Measurements from ENCODE around the gene MDGA2.
"Not testable (repeated sequence)": the region's sequence is repeated elsewhere in the genome, so short reads cannot be mapped to it uniquely, and the experiment has no call there.

The MDGA2 gene

DNA sequence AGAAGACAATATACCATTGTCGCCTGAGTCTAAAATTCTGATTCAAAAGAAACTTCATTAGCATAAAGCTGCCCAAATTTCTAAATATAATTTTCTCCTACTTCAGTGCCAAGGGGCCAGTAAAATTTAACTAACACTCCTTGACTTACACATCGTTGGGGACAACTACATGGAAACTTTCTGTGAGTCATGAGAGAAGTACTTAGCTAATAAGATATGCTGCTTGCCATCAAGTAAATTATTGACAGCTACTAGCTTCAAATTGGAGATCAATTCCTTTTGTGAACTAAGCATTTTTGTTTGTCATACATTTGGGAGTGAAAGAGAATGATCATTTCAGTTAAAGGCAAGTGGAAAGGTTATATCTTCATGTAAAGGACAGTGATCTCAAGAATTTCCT lies 373.3 kb downstream of the MDGA2 start:
- DNase-seq: no peak

GRCh38 chr14:47300796-47301195 lies 374.6 kb downstream of the MDGA2 start:
- DNase-seq: no peak

DNA sequence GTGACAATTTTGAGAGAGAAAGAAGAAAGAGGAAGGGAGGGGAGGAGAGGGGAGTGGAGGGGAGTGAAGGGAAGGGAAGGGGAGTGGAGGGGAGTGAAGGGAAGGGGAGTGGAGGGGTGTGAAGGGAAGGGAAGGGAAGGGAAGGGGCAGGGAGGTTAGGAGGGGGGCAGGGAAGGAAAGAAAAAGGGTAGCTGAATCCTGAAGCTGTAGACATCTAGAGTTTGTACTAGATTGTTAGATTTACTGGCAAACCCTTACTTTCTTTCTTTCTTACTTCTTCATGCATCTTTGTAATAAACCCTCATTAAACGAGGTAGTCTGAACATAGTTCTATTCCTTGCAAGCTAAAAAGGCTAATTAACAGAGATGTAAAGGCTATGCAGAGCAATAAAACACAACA lies 378.0 kb downstream of the MDGA2 start:
- DNase-seq: no peak

- no peak for DNase-seq
Observed at GRCh38 chr14:47284283-47284682, 391.1 kb downstream of the MDGA2 start.

DNA sequence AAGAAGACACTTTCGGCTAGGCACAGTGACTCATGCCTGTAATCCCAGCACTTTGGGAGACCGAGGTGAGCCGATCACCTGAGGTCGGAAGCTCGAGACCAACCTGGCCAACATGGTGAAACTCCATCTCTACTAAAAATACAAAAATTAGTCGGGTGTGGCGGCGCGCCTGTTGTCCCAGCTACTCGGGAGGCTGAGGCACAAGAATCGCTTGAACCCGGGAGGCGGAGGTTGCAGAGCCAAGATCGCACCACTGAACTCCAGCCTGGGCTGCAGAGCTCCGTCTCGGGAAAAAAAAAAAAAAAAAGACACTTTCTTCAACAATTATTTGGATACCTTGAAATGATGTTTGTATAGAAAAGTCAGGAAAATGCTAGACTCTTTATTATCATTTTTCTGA lies 393.6 kb downstream of the MDGA2 start:
- not testable (repeated sequence) for DNase-seq

DNA sequence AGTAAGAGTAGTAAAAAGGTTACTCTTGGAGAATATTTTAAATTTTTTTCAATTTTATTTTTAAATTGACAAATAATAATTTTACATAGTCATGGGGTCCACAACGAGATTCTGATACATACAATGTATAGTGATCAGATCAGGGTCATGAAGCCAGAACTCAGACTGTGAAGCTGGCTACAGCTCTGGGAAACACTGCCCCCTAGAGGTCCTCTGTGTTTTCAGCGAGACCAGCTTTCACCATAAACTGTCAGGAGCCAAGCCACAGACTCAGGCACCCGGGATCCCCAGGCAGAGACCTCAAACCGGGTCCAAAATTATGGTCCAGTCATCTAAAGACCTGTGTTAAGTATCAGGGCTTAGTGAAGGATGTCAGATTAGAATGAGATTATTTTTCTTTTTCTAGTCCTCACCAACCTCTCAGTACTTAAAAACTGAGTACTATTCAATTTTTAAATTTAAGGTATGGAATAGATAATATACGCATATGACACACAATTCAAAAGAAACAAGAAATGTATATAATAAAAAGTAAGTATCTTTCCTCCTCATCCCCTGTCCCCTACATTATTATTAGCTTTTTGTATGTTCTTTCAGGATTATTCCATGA lies 397.1 kb downstream of the MDGA2 start:
- peak; percentile 65 for DNase-seq

DNA sequence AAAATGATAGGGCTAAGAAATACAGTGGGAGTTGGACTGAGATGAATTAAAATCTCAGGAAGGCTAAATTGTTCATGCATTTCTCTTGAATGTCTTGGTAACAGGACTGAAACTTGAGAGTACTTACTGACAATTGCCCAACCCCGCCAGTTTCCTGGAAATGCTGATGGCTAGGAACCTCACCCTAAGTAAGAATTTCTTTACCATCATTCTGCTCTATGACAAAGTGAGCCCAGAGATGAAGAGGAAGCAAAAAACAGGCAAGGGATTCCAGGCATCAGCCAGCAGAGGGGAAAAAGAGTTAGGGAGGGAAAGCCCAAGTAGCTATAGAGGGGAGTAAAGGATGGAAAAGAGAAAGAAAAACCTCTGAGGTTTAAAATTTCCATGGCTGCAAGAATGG lies 397.7 kb downstream of the MDGA2 start:
- DNase-seq: no peak

GRCh38 chr14:47276931-47277330 lies 398.5 kb downstream of the MDGA2 start:
- no peak for DNase-seq

- DNase-seq: no peak
Observed at GRCh38 chr14:47273939-47274338, 401.5 kb downstream of the MDGA2 start.

DNA sequence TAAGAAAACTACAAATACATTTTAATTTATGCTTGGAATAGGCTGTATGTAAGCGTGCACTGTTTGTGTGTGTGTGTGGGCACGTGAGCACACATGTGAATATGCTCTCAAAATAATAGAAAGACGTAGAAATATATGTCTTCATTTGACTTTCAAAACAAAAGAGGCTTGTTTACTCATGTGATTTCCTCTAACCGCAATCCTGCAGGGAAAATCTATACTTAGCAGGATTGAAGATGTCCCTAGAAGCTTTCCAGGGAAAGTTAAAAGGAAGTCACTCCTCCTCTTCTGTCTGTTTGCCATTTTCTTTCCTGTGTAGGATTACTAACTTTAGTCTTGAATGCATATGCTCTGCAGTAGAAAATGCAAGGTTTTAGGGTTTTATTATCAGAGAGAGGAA lies 404.7 kb downstream of the MDGA2 start:
- no peak for DNase-seq

GRCh38 chr14:47269756-47270492 lies 405.5 kb downstream of the MDGA2 start:
- DNase-seq: no peak

DNA sequence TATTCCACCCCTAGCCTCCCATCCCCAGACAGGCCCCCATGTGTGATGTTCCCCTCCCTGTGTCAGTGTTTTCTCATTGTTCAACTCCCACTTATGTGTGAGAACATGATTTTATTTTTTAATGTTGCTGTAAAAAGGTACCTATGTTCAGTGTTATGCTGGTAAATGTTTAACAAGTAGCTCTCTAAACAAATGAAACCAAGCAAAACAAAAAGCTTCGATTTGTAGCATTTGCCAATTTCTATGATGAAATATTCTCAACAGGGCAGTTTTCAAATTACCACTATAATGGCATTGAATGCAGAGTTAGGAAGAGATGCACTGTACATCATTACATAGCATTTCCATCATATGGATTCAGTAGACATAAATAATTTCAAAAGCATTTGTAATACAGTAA lies 410.6 kb downstream of the MDGA2 start:
- no peak for DNase-seq

DNA sequence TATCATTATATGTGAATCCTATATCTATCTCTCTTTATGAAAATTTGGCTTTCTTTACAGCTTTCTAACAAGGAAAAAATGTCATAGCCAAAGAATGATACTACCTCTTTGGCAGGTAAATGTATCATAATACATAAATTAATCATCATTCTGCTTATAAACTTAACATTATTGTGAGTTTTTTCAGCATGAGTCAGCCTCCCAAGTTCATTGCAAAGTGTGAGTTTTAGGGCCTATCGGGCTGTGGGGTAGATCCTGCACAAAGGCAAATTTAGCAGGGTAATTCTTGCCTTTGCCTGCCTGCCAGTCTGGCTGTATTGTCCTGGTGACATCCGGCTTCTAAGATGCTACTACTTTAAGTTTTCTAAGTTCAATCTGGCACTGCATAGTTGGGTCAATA lies 412.6 kb downstream of the MDGA2 start:
- no peak for DNase-seq

GRCh38 chr14:47261350-47261749 lies 414.1 kb downstream of the MDGA2 start:
- DNase-seq: no peak

DNA sequence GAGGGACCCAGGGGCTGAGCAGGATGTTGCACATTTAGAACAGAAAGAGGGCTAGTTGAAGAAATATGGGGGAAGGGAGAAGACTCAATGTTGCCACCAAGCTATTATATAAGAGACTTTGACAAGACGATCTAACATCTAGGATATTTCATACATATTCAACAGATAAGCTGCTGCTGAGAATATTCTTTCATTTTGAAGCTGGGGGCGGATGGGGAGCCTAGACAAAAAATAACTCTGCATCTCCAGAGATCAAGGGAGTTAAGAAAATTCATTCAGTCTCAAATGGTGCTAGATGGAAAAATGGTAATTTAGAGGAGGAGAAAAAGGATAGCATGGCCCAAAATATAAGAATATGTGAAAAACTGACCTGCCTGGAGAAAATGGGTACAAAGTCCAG lies 415.6 kb downstream of the MDGA2 start:
- no peak for DNase-seq

DNA sequence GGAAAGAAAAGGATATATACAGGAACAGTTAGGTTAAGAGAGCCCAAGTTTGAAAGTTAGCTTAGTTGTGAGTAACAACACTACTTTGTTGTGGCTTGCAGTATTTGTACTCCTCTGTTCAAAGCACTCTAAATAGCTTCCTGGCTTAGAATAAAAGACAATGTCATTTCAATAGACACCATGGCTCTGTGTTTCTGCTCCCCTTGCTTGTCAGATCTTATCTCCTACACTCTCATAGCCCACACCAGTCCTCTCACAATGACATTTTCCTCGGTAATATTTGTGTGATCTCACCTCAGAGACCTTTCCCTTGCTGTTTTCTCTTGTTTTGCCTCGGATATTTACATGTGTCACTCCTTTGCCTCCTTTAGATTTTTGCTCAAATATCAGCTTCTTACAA lies 418.4 kb downstream of the MDGA2 start:
- no peak for DNase-seq

DNA sequence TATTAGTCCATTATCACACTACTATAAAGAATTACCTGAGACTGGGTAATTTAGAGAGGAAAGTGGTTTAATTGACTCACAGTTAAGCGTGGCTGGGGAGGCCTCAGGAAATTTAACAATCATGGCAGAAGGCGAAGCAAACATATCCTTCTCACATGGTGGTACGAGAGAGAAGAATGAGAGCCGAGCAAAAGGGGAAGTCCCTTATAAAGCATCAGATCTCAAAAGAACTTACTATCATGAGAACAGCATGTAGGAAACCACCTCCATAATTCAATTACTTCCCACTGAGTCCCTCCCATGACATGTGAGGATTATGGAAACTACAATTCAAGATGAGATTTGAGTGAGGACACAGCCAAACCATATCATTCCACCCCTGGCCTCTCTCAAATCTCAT lies 422.6 kb downstream of the MDGA2 start:
- no peak for DNase-seq

GRCh38 chr14:47246367-47246766 lies 429.0 kb downstream of the MDGA2 start:
- DNase-seq: no peak

DNA sequence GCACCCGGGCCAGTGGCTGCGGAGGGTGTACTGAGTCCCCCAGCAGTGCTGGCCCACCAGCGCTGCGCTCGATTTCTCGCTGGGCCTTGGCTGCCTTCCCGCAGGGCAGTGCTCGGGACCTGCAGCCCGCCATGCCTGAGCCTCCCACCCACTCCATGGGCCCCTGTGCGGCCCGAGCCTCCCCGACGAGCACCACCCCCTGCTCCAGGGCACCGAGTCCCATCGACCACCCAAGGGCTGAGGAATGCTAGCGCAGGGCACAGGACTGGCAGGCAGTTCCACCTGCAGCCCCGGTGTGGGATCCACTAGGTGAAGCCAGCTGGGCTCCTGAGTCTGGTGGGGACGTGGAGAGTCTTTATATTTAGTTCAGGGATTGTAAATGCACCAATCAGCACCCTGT lies 432.8 kb downstream of the MDGA2 start:
- DNase-seq: not testable (repeated sequence)

DNA sequence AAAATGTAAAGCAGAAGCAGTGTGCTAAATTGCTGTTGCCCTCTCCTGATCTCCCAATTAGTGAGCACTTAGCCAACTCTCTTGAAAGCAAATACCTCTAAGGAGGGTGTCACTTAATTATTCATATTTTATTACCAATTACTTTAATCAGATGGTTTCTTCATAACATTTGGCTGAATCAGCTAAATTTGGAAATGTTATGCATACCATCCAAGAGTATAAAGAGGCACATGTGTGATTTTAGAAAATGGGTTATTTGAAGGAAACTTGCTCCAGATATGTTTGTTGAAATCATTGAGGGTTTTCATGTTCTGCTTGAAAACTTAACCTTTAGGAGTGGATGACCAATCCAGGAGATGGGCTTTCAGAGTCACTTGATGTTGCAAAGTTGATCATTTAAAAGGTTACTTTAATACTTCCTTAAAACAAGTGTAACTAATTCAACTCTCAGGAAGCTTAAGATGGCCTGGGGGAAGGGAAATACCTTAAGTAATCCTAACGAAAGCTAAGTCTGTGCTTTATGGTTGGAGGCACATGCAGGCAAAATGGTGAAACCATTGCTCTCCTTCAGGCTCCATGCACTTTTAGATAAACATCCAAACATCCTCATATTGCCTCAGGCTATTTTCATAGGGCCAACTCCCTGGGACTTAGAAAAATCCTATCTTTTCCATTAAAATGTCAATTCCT lies 434.5 kb downstream of the MDGA2 start:
- DNase-seq: no peak

GRCh38 chr14:47235619-47236018 lies 439.8 kb downstream of the MDGA2 start:
- peak; percentile 39 for DNase-seq

DNA sequence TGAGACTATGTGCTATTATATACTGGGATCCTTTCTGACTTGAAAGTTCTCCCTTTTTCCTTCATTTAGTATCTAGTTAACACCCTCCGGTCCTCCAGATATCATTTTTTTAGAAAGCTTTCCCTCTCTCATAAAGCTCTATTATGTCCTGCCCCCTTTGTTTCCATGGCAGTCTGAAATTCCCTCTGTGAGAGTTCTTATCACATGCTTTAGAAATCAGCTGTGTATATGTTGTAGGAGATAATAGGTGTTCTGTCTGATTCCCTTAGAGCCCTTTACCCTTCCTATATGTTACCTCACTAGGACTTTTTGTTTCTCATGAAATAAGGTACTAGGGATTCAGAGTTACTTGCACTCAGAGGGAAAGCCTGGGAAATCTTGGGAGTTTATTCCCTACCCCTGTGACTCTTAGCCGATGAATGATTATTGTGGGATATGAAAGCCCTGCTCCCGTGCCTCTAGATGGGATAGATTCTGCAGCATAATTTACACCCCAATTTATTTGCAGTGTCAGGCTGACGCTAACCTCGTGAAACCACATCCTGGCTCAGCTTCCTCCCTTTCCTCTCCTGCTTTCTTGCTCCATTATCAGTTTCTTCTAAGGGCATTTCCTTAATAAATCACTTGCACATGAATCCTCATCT lies 448.4 kb downstream of the MDGA2 start:
- DNase-seq: no peak

DNA sequence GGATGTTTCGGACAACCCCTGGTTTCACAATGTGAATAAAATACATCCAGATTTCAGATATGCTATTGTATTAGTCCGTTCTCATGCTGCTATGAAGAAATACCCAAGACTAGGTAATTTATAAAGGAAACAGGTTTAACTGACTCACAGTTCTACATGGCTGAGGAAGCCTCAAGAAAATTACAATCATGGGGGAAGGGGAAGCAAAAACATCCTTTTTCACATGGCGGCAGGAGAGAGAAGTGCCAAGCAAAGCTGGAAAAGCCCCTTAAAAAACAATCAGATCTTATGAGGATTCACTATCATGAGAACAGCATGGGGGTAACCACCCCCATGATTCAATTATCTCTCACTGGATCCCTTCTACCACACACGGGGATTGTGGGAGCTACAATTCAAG lies 451.7 kb downstream of the MDGA2 start:
- DNase-seq: no peak

GRCh38 chr14:47220096-47220495 lies 455.3 kb downstream of the MDGA2 start:
- no peak for DNase-seq
